Kidney (tissue), 14 donors: ENCODE measurements around the gene TMEM17. TPM values are rescaled to one million over a fixed set of nuclear protein-coding genes. Genes with fewer than 3 reads are reported as not detected.

Experiments used
- DNase-seq, 5 donors: peaks; one replicate each; pipeline ENCODE4 v3.0.0-alpha.2; 2013 to 2020
- FAIRE-seq: peaks from 2 replicates; lab custom pipeline; 2012; peaks lifted over from hg19 to GRCh38; lab: Jason Lieb, UNC
- H3K27ac ChIP-seq, 2 donors: one replicate each; pipeline ENCODE4 v1.7.0; 2013; ENCODE audit warnings: low read depth in 2 of 2, low read length in 2 of 2, inconsistent platforms in 1 of 2
- H3K27me3 ChIP-seq: one replicate; pipeline ENCODE4 v1.7.1; 2013; ENCODE audit warnings: low read length, inconsistent platforms; ENCODE audit not compliant: control insufficient read depth, insufficient read depth
- H3K36me3 ChIP-seq, 3 donors: one replicate each; pipeline versions ENCODE4 v1.7.0 to v1.7.1; 2013; ENCODE audit warnings: low read length in 3 of 3, control low read depth in 1 of 3, inconsistent platforms in 1 of 3; ENCODE audit not compliant: insufficient read depth in 3 of 3, control insufficient read depth in 2 of 3
- H3K4me1 ChIP-seq, 3 donors: one replicate each; pipeline versions ENCODE4 v1.7.0 to v1.7.1; 2013; ENCODE audit warnings: low read length in 3 of 3, inconsistent platforms in 1 of 3, low read depth in 1 of 3; ENCODE audit not compliant: control insufficient read depth in 2 of 3, insufficient read depth in 2 of 3
- H3K4me3 ChIP-seq, 3 donors: one replicate each; pipeline versions ENCODE4 v1.7.0 to v1.8.1; 2013; ENCODE audit warnings: low read length in 3 of 3, control low read depth in 1 of 3, inconsistent platforms in 1 of 3
- H3K9ac ChIP-seq, 3 donors: one replicate each; pipeline versions ENCODE4 v1.7.0 to v1.7.1; 2013; ENCODE audit warnings: low read length in 3 of 3, control low read depth in 1 of 3, inconsistent platforms in 1 of 3
- H3K9me3 ChIP-seq, 3 donors: one replicate each; pipeline versions ENCODE4 v1.7.0 to v1.7.1; 2013; ENCODE audit warnings: low read length in 3 of 3, control low read depth in 1 of 3, inconsistent platforms in 1 of 3; ENCODE audit not compliant: control insufficient read depth in 2 of 3, insufficient read depth in 1 of 3
- intact Hi-C: fragments of 100-400 bp; cut with DNase I; formaldehyde crosslinking; loops from one replicate; pipeline ENCODE4 v1.11.1; 2022
- polyA plus RNA-seq: library from polyadenylated mRNA; stranded (reverse); fragments of 350-450 nt; fragmentation: Illumina TruSeq; extraction: RNeasy Lipid Tissue Mini Kit (QIAGEN cat#74804); gene quantifications from one replicate; pipeline ENCODE4 v1.2.3, GENCODE V29; 2014; ENCODE audit warnings: low read depth, low replicate concordance; ENCODE audit not compliant: insufficient read depth
- total RNA-seq: library from RNA; stranded (reverse); fragmentation: NEBNext Ultra II Directional; extraction: Animal tissue kit (Norgen Biotek cat#: 25700); gene quantifications from one replicate; pipeline ENCODE4 v1.2.1, GENCODE V29; 2021
- TF ChIP-seq, protein P1 (sequence below): IDR thresholded peaks from 3 replicates; pipeline ENCODE4 v1.5.1; 2012; ENCODE audit warnings: mild to moderate bottlenecking, moderate library complexity, borderline replicate concordance; ENCODE audit not compliant: insufficient read depth; ENCODE audit errors: extremely low read depth
- donor health status: control.
- donor health status: control.
- donor health status: control.
- donor health status: control.
- donor health status: control.
- donor health status: DM: yes; HTN: yes; CAD: no.
- donor health status: Normal renal cell carcinoma (clear cell type).

The TMEM17 gene
- total and polyA plus RNA-seq, 2 donors from 2014 or later: 3.2 to 4.2 TPM

DNA sequence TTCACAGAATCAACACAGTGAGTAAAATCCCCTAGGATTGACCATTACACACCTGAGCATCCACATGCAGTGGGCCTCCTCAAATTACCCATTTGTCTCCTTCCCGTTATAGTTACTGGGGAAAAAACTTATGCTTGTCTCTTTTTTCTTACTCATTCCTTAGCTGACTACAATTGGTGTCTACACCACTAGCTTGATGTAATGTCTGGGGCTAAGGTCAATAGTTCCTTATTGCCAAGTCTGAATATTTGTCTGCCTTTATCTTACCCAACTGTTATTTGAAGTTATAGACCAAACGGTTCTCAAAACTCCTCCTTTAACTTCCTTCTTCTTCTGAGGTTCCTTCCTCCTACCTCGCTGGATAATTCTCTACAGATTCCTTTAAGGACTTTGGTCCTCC lies 41.9 kb upstream of the TMEM17 start:
- no peak overlapping the region for H3K4me3 ChIP-seq
- TF ChIP-seq, protein P1, sequence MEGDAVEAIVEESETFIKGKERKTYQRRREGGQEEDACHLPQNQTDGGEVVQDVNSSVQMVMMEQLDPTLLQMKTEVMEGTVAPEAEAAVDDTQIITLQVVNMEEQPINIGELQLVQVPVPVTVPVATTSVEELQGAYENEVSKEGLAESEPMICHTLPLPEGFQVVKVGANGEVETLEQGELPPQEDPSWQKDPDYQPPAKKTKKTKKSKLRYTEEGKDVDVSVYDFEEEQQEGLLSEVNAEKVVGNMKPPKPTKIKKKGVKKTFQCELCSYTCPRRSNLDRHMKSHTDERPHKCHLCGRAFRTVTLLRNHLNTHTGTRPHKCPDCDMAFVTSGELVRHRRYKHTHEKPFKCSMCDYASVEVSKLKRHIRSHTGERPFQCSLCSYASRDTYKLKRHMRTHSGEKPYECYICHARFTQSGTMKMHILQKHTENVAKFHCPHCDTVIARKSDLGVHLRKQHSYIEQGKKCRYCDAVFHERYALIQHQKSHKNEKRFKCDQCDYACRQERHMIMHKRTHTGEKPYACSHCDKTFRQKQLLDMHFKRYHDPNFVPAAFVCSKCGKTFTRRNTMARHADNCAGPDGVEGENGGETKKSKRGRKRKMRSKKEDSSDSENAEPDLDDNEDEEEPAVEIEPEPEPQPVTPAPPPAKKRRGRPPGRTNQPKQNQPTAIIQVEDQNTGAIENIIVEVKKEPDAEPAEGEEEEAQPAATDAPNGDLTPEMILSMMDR: no peak
- H3K4me1 ChIP-seq: no peaks in the 10 kb centered on the region
- no peak overlapping the region for H3K9ac ChIP-seq
- FAIRE-seq (no peak), DNase-seq (no peak)
- no peaks in the 10 kb centered on the region for H3K36me3 ChIP-seq
- intact Hi-C loops: no loop called here
- H3K27ac ChIP-seq: no peak overlapping the region
- no peaks in the 10 kb centered on the region for H3K9me3 ChIP-seq
- no peaks in the 10 kb centered on the region for H3K27me3 ChIP-seq

DNA sequence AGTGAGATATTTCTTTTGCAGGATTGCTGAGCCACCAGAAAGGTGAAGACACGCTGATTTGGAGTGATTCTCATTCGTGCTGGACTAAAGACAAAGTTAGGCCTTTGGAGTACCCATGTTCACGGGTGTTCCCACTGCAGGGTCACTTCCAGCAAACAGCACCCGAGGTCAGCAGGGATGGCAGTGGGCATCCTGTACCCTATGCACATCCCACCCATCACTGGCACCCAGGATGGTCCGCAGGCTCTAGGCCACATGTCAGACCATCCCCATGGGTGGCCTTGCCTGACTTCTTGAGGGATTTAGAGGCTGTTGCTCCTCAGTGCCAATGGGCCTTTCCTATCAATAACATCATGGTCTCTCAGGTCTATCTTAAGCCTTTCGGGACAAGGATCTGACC lies 39.3 kb upstream of the TMEM17 start:
- intact Hi-C loops: no loop called here
- no peak overlapping the region for H3K9ac ChIP-seq
- no peak overlapping the region for H3K4me3 ChIP-seq
- no peak overlapping the region for H3K27ac ChIP-seq
- peaks cover 0 to 4% (median 0%) of the 10 kb centered on the region in 3 donors for H3K4me1 ChIP-seq
- FAIRE-seq: no peak
- TF ChIP-seq, protein P1: no peak
- H3K27me3 ChIP-seq: no peaks in the 10 kb centered on the region
- no peaks in the 10 kb centered on the region for H3K36me3 ChIP-seq
- no peaks in the 10 kb centered on the region for H3K9me3 ChIP-seq
- no peak for DNase-seq

DNA sequence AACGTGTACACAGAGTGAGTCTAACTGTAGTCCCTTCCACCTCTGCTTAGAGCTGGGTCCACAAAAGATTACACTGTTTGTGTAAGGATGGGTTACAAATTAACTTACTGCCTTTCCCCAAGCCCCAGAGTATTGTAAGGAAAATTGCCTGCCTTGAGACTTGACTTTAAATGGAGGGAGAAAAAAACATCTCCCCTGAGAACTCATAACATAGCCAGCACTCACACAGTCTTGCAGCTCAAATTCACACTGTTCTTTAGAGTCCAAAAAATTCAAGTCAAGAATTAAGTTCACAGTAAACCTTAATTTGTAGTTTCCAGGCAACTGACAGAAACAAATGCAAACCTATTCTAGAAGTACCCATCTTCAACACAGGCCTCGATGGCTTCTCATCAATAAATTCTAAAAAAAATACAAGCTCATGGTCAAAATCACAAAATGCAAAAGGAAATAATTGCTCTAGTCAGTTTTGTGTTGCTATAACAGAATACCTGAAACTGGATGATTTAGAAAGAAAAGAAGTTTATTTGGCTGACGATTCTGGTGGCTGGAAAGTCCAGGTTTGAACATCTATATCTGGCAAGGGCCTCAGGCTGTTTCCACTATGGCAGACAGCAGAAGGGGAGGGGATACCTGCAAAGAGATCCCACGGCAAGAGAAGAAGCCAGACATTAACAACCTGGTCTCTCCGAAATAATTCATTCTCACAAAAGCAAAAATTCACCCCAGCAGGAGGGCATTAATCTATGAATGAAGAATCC lies 34.6 kb upstream of the TMEM17 start:
- no peaks in the 10 kb centered on the region for H3K9me3 ChIP-seq
- H3K4me3 ChIP-seq: no peak overlapping the region
- DNase-seq: peak in 2 of 5 donors; percentile 32 to 45
- no peak overlapping the region for H3K9ac ChIP-seq
- TF ChIP-seq, protein P1: no peak
- intact Hi-C loops: no loop called here
- peak overlapping the region in 1 of 2 donors; percentile 18 for H3K27ac ChIP-seq
- peaks cover 0 to 10% (median 0%) of the 10 kb centered on the region in 3 donors for H3K4me1 ChIP-seq
- no peaks in the 10 kb centered on the region for H3K36me3 ChIP-seq
- no peak for FAIRE-seq
- no peaks in the 10 kb centered on the region for H3K27me3 ChIP-seq
